GM18502 (cell line): Measurements from ENCODE around the gene ZBTB18.

ENCODE experiments used
- ATAC-seq: cut with Tn5 transposase; IDR thresholded peaks from one replicate; pipeline ENCODE4 v1.9.1; 2021; ENCODE audit warnings: mild to moderate bottlenecking; ENCODE audit not compliant: unreplicated experiment, poor library complexity

ZBTB18 gene

DNA sequence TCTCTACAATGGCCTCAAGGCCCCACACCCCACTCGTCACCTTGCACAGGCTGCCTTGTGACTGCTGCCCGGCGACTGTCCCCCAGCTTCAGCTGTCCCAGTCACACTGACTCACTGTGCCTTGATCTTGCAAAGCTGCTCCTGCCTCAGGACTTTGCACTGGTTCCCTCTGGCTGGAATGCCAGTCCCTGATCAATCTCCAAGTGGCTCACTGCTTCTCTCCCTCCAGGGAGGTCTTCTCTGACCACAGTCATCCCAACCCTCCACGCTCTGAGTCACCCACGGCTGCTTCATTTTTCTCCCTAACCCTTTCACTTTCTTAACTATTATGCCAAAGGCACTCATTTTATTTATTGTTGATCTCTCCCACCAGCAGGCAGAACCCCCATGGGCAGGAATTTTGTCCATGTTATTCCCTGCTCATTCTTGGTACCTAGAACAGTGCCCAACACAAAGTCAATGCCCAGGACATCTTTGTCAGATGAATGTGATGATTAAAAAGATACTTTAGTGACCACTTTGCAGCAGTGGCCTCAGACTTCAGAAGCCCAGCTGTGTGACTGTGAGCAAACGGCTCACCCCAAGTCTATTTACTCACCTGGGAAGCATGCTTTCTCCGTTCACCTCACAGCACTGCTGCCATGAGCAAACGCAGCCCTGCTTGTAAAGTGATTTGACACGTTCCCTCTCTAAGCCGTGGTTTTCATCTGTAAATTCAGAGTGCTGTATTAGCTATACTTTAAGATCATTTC is 53.4 kb downstream of the ZBTB18 start:
- ATAC-seq = no peak

DNA sequence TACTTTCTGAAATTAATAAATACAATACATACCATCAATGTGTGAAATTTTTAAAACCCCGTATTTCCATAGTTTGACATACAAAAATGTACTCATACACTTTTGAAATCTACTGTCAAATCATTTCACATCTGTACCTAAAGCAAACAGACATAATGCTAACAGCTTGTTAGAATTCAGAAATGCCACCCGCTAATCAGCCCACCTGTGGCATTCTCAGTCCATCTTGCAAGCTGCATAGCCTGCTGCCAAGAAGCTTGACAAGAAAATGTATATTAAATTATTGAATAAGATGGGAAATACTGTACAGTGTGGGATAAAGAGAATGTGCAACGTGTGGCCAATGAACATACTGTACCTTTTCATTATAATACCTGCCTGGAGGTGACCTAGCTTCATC is 55.1 kb downstream of the ZBTB18 start:
- no peak for ATAC-seq
